Tibial nerve (tissue), 4 donors: ENCODE results near the gene RBFA. TPM values are rescaled to one million over a fixed set of nuclear protein-coding genes. Genes with fewer than 3 reads are reported as not detected.
"Not testable (repeated sequence)": the region's sequence is repeated elsewhere in the genome, so short reads cannot be mapped to it uniquely, and the experiment has no call there.

Experiments
- DNase-seq, 2 donors: peaks; one replicate each; pipeline ENCODE4 v3.0.0-alpha.2; 2019; ENCODE audit warnings: low spot score in 2 of 2
- H3K27ac ChIP-seq, 4 donors: fragments of 200-600 bp; sonication (generic) in 3 of 4; one replicate each; pipeline ENCODE4 v1.5.1; 2017 to 2019; ENCODE audit warnings: mild to moderate bottlenecking in 1 of 4
- H3K27me3 ChIP-seq, 2 donors: fragments of 200-600 bp; sonication (generic) in 1 of 2; one replicate each; pipeline versions ENCODE4 v1.5.1 to v1.6.0; 2017 to 2019
- H3K36me3 ChIP-seq, 3 donors: fragments of 200-600 bp; sonication (generic); one replicate each; pipeline ENCODE4 v1.5.1; 2018 to 2019
- H3K4me1 ChIP-seq, 4 donors: fragments of 200-600 bp; sonication (generic) in 3 of 4; one replicate each; pipeline ENCODE4 v1.5.1; 2017 to 2019
- H3K4me3 ChIP-seq, 4 donors: fragments of 200-600 bp; sonication (generic) in 3 of 4; one replicate each; pipeline ENCODE4 v1.5.1; 2017 to 2019; ENCODE audit warnings: mild to moderate bottlenecking in 1 of 4, moderate library complexity in 1 of 4
- H3K9me3 ChIP-seq, 4 donors: fragments of 200-600 bp; sonication (generic) in 3 of 4; one replicate each; pipeline ENCODE4 v1.5.1; 2017 to 2019
- EP300 ChIP-seq, 2 donors: sonication (generic); formaldehyde crosslinking; IDR thresholded peaks; one replicate each; pipeline ENCODE4 v1.6.1; 2017; ENCODE audit warnings: antibody characterized with exemption in 2 of 2, mild to moderate bottlenecking in 1 of 2
- POLR2A ChIP-seq, 2 donors: fragments of 450-650 bp; IDR thresholded peaks; one replicate each; pipeline ENCODE4 v1.6.1; 2017; ENCODE audit warnings: antibody characterized with exemption in 2 of 2, mild to moderate bottlenecking in 2 of 2, moderate library complexity in 2 of 2
- WGBS, 2 donors: methylation state at CpG; one replicate each; pipeline ENCODE4 v1.1.5; 2018; 5-methylcytosine and 5-hydroxymethylcytosine counted together
- total RNA-seq, 4 donors: library from RNA; depleted of rRNA; stranded (reverse); fragments of >200 nt; gene quantifications; one replicate each; pipeline ENCODE4 v1.1.0, GENCODE V29; 2016
- TF ChIP-seq, protein P1 (sequence below), 5 experiments: fragments of 200-600 bp in 3 of 5; fragments of 450-650 bp in 2 of 5; sonication (generic) in 3 of 5; IDR thresholded peaks; one replicate each; pipeline ENCODE4 v1.5.1; 2016 to 2019; ENCODE audit warnings: antibody characterized with exemption in 5 of 5, mild to moderate bottlenecking in 3 of 5, moderate library complexity in 2 of 5

RBFA gene
- total RNA-seq, 4 donors from 2014 or later: 33.3 to 36.1 (median 33.6) TPM

DNA sequence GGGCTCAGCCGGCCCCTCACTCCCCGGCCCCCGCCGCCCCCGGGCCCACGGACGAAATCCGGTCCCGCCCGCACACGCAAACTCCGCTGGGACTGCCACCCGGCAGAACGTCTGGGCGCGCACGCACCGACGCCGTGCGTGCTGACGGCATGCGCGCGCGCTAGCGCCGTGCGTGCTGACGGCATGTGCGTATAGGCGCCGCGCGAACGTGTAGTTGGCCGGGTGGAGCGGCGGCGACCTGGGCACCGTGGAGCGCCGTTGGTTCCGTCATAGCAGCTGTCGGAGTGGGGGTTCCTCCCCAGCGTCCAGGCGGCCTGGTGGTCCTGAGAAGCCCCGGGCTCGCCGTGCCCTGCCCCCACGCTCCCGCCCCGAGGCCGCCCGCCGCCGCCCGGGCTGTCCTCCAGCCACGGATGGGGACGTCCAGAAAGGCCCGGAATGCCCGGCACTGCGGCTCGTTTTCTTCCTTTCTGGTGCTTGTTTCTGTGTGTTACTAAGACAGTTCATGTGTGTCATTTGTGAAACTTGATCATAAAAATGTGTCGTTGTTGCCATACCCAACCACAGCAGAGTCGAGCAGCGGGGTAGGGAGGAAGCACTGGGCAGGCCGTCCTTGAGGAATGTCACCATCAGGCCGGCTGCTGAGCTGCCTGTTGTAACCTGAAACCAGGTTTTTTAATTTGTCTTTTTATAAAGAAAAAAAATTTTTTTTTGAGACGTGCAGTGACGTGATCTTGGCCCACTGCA is 45.6 kb upstream of the RBFA start, which contains the start of gene TXNL4A:
TXNL4A (minus strand) TSS at position 113 of the 744 bp plus-strand sequence. CDS start 171 bp downstream, outside the sequence.
- H3K4me3 ChIP-seq: peak within 1 kb of the TSS; percentile 78 to 94 (median 84)
- TF ChIP-seq, protein P1, sequence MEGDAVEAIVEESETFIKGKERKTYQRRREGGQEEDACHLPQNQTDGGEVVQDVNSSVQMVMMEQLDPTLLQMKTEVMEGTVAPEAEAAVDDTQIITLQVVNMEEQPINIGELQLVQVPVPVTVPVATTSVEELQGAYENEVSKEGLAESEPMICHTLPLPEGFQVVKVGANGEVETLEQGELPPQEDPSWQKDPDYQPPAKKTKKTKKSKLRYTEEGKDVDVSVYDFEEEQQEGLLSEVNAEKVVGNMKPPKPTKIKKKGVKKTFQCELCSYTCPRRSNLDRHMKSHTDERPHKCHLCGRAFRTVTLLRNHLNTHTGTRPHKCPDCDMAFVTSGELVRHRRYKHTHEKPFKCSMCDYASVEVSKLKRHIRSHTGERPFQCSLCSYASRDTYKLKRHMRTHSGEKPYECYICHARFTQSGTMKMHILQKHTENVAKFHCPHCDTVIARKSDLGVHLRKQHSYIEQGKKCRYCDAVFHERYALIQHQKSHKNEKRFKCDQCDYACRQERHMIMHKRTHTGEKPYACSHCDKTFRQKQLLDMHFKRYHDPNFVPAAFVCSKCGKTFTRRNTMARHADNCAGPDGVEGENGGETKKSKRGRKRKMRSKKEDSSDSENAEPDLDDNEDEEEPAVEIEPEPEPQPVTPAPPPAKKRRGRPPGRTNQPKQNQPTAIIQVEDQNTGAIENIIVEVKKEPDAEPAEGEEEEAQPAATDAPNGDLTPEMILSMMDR (IDR thresholded peaks at IDR 0.05): no peak
- TF ChIP-seq EP300 (IDR thresholded peaks at IDR 0.05) (peak in 1 of 2 donors; percentile 90), POLR2A (IDR thresholded peaks at IDR 0.05) (peak; percentile 80 to 86)
- WGBS, 2 donors: 1% methylated on average over 26 to 65 of the region's 71 CpGs
- no peaks in the 10 kb centered on the region for H3K27me3 ChIP-seq
- peaks cover 0 to 37% (median 11%) of the 10 kb centered on the region in 4 donors for H3K4me1 ChIP-seq
- H3K27ac ChIP-seq: peak within 1 kb of the TSS; percentile 85 to 98 (median 96)
- DNase-seq: peak; percentile 65 to 69
- H3K36me3 ChIP-seq: peaks cover 0 to 24% (median 0%) of the 10 kb centered on the region in 3 donors
- no peaks in the 10 kb centered on the region for H3K9me3 ChIP-seq

DNA sequence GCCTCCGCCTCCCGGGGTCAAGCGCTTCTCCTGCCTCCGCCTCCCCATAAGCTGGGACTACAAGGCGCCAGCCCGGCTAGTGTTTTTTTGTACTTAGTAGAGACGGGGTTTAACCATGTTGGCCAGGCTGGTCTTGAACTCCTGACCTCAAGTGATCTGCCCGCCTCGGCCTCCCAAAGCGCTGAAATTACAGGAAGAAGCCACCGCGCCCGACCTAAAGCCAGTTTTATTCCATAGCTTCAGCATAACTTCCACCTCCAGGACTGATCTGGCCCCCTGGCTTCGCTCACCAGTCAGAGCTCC is 45.1 kb upstream of the RBFA start:
- 43 to 56% methylated on average over 14 of the region's 14 CpGs for WGBS, 2 donors
- Histone ChIP-seq H3K4me1 (peaks cover 0 to 36% (median 11%) of the 10 kb centered on the region in 4 donors), H3K27me3 (no peaks in the 10 kb centered on the region), H3K9me3 (no peaks in the 10 kb centered on the region), H3K36me3 (peaks cover 0 to 21% (median 0%) of the 10 kb centered on the region in 3 donors), H3K4me3 (peak overlapping the region; percentile 78 to 94 (median 84)), H3K27ac (peak overlapping the region; percentile 85 to 98 (median 96))
- no peak for DNase-seq
- TF ChIP-seq, protein P1 (IDR thresholded peaks at IDR 0.05): no peak
- TF ChIP-seq POLR2A (IDR thresholded peaks at IDR 0.05) (no peak), EP300 (IDR thresholded peaks at IDR 0.05) (no peak)

DNA sequence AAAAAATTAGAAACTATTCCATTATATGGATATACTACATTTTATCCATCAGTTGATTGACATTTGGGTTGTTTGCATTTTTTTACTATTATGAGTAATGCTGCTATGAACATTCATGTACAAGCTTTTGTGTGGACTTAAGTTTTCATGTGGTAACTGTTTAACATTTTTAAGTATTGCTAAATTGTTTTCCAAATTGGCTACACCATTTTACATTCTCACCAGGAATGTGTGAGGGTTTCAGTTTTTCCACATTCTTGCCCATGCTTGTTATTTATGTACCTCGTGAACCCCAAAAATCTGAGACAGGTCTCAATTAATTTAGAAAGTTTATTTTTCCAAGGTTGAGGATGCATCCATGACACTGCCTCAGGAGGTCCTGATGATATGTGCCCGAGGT is 42.7 kb upstream of the RBFA start:
- no peak for DNase-seq
- Histone ChIP-seq H3K4me3 (no peak overlapping the region), H3K9me3 (no peaks in the 10 kb centered on the region), H3K4me1 (peaks cover 0 to 19% (median 10%) of the 10 kb centered on the region in 4 donors), H3K27me3 (no peaks in the 10 kb centered on the region), H3K27ac (no peak overlapping the region), H3K36me3 (no peaks in the 10 kb centered on the region)
- no peak for TF ChIP-seq EP300 (IDR thresholded peaks at IDR 0.05)
- TF ChIP-seq, protein P1 (IDR thresholded peaks at IDR 0.05): no peak
- WGBS, 2 donors: 85% methylated on average over 2 of the region's 2 CpGs

DNA sequence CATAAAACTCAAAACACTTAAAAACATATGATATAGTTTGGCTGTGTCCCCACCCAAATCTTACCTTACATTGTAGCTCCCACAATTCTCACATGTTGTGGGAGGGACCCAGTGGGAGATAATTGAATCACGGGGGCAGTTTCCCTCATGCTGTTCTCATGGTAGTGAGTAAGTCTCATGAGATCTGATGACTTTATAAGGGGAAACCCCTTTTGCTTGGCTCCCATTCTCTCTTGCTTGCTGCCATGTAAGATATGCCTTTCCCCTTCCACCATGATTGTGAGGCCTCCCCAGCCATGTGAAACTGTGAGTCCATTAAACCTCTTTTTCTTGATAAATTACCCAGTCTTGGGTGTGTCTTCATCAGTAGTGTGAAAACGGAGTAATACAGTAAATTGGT is 34.5 kb upstream of the RBFA start:
- H3K27ac ChIP-seq, DNase-seq, H3K4me1 ChIP-seq, H3K4me3 ChIP-seq, H3K27me3 ChIP-seq: not testable (repeated sequence)
- WGBS, 2 donors: 80 to 85% methylated on average over 2 of the region's 2 CpGs
- peaks cover 0 to 21% (median 0%) of the 10 kb centered on the region in 3 donors for H3K36me3 ChIP-seq
- peaks cover 0 to 55% (median 4%) of the 10 kb centered on the region in 4 donors for H3K9me3 ChIP-seq

DNA sequence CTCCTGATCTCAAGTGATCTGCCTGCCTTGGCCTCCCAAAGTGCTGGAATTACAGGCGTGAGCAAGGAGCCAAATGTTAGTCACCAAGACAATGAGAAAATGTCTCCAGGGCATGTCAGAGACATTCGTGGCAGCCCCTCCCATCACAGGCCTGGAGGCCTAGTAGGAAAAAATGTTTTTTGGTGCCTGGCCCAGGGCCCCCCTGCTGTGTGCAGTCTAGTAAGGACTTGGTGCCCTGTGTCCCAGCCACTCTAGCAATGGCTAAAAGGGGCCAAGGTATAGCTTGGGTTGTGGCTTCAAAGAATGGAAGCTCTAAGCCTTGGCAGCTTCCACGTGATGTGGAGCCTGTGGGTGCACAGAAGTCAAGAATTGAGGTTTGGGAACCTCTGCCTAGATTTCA is 33.4 kb upstream of the RBFA start:
- TF ChIP-seq POLR2A (IDR thresholded peaks at IDR 0.05) (no peak), EP300 (IDR thresholded peaks at IDR 0.05) (no peak)
- TF ChIP-seq, protein P1 (IDR thresholded peaks at IDR 0.05): no peak
- Histone ChIP-seq H3K4me1 (no peaks in the 10 kb centered on the region), H3K27ac (no peak overlapping the region), H3K9me3 (peaks cover 0 to 67% (median 4%) of the 10 kb centered on the region in 4 donors), H3K4me3 (no peak overlapping the region), H3K27me3 (no peaks in the 10 kb centered on the region), H3K36me3 (peaks cover 0 to 21% (median 0%) of the 10 kb centered on the region in 3 donors)
- DNase-seq: no peak
- 78 to 90% methylated on average over 3 of the region's 3 CpGs for WGBS, 2 donors
